IPS-18c (cell line): Measurements from ENCODE around the gene FZD10.

Source experiments
- H3K4me3 ChIP-seq: 2 replicates; pipeline ENCODE4 v1.7.0; 2013; ENCODE audit warnings: low read depth, mild to moderate bottlenecking, low read length, moderate library complexity; ENCODE audit not compliant: insufficient read depth
- H3K9me3 ChIP-seq: one replicate; pipeline ENCODE4 v1.6.1; 2013; ENCODE audit warnings: mild to moderate bottlenecking, low read length, moderate library complexity; ENCODE audit not compliant: control insufficient read depth, insufficient read depth

FZD10 gene

DNA sequence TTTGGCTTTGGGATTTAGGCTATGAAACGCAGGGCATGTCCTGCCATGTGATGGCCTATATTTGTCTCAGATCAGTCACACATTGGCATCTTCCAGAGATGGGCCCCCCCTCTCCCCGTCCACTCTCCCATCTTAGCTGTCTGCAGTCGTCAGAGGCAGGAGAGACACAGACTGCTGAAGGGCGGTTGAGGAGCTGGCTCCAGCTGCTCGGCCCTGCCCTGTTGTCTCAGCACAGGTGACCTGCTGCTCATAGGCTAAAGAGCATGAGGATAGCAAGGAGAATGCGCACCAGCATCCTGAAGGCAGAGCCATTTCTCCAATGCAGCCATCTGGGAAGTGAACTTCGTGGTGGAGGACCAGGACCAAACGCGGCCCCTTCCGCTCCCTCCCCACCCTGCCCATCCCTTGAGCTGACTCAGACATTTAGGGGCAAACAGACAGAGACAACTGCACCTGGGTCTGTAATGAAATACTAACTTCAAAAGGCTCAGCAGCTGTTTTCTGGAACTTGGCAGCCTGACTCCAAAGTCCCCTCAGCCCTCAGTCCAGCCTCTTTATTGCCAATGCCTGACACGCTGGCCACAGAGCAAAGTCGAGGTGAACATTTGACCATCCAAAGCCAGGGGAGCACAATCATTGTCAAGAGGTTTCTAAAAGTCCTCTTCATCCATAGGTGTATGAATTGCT is 22.3 kb downstream of the FZD10 start:
- Histone ChIP-seq H3K9me3 (peaks cover 2% of the 10 kb centered on the region), H3K4me3 (no peak overlapping the region)

DNA sequence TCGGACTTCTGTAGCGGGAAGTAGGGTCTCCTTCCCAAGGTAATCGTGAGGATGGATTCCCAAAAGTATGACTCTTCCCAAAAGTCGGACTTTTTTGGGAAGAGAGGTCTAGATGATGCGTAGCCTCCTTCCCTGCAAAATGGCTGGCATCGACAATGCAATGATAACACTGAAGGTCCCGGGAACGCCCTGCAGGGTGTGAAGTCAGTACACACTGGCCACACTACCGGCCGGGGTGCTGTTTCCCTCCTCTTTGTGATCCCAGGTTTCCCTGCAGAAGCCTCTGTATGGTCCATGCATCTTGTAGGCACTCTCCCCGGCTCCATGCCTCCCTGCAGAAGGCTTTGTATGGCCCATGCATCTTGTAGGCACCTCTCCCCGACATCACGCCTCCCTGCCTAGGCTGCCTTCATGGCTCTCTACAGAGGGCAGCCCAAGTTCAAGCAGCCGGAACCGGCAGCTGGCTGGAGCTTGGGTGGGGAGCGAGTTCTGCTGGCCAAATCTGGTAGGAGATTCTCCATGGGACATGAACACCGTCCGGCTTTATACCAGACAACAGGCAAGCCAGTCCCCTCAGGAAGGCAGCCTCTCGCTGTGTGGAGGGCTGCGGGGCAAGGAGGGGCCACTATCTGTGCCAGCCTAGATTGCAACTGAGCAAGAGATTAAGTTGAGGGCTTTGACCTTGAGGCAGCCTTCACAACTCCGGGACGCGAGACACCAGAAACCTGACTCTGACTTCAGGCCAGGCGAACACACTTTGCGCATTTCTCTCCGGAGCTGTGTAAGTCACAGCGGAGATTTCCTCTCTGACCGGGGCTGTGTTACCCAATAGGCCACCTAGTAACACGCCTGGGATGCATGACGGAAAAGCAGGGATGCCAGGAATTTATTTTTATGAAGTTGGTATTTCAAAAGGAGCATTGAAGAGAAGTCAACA is 23.5 kb downstream of the FZD10 start:
- no peak overlapping the region for H3K4me3 ChIP-seq
- peaks cover 2% of the 10 kb centered on the region for H3K9me3 ChIP-seq

DNA sequence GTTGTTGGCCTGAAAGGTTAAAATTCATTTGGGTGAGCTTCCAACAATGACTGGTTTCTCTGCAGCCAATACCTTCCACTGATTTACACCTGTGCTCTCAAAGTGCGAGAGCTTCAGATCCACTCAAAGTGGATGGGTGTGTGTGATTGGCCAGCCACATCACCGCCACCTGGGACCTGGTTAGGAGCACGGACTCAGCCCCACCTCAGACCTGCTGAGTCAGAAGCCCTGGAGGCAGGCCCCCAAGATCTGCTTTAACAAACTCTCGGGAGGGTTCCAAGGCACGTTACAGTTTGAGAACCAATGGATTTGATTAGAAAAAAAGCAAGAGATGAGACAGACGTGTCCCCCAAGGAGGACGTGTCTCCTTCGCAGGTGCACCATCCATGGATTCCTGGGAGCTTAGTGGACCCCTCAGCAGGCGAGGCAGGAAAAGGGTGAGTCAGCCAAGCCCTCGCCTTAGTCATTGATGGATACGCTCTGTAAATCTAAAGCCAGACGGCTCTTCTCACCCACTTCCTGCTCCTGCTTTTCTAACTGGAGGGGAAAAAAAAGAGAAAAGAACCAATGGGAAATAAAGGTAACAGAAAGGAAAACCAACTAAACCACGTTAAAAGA is 24.5 kb downstream of the FZD10 start:
- peaks cover 2% of the 10 kb centered on the region for H3K9me3 ChIP-seq
- H3K4me3 ChIP-seq: no peak overlapping the region

DNA sequence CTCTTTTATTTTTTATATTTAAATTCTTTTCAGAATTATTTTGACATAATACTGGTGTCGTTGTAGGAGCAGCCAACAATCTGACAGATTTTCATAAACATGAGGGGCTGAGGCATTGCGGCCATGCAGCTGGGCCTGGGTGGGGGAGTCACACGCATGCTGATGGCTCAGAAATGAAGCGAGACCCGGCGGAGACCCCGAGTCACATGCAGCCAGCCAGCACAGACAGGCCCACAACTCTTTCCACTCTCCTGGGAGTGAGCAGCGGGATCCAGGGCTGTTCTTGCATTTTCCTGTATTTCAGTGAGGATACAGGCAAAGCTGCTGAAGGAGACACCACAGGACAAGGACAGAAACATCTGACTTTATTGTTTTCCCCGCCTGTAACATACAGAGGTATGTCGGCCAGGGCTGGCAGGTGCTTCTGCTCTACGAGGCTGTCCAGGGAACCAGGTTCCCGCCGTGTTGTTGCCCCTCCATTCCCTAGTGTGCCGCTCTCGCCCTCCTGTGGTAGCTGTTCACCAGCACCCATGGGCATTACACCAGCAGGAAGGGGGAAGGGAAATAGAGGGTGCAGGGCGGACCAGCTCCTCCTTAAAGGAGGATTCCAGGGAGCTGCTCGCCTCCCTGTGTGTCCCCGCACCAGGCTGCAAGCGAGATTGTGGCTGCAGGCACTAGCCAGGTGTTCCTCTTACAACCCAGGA is 30.5 kb downstream of the FZD10 start:
- H3K9me3 ChIP-seq: no peaks in the 10 kb centered on the region
- H3K4me3 ChIP-seq: no peak overlapping the region

DNA sequence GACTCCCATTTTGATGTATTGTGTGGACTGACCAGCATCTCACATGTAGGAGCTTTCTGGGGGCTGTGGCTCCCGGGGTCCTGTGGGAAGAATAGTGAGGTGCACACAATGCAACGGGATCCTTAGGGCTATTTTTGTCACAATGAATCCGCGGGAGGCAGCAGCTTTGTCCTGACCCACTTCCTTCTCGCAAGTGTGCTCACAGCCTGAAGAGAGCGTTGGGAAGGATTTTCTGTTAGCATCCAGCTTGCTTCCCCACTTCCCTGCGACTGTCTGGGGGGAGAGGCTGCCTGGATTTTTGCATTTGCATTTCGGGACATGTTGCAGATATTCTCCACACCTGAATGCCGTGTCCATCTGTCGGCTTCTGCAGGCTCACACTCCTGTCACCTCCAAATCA is 31.9 kb downstream of the FZD10 start:
- Histone ChIP-seq H3K4me3 (no peak overlapping the region), H3K9me3 (no peaks in the 10 kb centered on the region)

DNA sequence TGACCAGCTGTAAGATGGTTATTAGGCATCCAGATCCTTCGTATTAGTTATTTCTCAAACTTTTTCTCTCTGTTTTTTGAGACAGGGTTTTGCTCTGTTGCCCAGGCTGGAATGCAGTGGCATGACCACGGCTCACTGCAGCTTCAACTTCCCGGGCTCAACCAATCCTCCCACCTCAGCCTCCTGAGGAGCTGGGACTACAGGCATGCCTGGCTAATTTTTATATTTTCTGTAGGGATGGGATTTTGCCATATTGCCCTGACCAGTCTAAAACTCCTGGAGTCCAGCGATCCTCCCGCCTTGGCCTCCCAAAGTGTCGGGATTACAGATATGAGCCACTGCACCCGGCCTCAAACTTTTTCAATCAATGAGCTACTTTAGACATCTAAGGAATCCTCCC is 33.1 kb downstream of the FZD10 start:
- no peaks in the 10 kb centered on the region for H3K9me3 ChIP-seq
- H3K4me3 ChIP-seq: no peak overlapping the region

DNA sequence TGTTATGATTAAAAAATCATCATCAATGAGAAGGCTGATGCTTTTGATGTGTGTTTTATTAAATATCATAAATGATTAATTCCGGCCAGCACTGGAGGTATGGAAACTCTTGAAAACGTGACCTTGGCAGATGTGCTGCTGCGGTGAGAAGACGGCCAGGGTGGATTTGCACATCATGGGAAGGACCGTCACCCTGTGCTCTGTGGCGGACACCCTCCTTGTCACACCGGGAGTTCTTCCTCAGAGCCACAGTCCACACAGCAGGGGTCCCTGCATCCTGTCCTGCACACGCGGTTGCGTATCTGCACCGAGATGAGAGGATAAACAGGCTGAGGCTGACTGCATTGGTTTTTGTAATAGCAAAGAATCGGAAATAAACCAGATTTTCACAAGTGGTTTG is 33.5 kb downstream of the FZD10 start:
- Histone ChIP-seq H3K9me3 (no peaks in the 10 kb centered on the region), H3K4me3 (no peak overlapping the region)

DNA sequence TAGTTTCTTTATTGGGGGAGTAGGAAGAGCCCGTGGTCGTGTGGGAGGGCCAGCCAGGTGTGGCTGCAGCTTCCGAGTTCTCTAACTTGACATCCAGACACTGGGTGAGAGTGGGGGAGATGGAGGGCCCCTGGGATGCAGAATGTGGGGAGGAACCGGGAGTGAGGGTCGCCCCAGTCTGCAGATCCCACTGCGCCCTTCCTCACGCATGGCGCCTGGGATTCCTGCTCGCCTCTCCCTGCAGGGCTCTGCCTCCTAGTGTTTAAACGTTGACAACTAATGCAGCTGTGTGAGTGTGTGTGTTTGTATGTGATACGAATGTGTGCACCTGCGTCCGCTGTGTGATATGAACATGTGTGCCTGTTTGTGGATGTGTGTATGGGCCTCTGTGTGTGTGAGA is 34.6 kb downstream of the FZD10 start:
- Histone ChIP-seq H3K4me3 (no peak overlapping the region), H3K9me3 (no peaks in the 10 kb centered on the region)

DNA sequence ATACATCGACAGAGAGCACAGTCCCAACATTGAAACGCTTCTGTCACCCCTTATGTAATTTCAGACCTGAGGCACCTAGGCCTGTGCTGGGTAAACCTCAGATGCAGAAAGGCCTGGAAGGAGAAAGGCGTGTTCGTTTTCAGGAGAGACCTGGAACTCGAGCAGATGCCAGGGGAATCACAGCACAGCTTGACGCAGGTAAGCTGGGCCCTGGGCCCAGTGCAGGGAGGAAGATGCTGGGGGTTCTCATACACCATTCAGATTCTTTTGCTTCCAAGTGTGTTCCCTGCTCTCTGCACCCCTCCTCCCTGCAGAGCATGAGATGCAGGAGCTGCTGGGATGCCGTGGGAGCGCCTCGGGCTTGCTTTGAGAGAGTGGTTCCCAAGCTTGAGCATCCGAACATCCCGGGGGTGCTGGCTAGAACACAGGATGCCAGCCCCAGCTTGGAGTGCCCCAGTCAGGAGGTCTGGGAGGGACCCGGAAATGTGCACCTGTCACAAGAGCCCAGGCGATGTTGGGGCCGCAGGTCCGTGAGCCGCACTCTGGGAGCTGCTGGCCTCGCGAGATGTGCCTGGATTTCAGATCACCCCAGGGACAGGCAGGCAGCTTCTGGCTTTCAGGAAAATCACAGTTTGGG is 35.9 kb downstream of the FZD10 start:
- Histone ChIP-seq H3K9me3 (no peaks in the 10 kb centered on the region), H3K4me3 (no peak overlapping the region)

DNA sequence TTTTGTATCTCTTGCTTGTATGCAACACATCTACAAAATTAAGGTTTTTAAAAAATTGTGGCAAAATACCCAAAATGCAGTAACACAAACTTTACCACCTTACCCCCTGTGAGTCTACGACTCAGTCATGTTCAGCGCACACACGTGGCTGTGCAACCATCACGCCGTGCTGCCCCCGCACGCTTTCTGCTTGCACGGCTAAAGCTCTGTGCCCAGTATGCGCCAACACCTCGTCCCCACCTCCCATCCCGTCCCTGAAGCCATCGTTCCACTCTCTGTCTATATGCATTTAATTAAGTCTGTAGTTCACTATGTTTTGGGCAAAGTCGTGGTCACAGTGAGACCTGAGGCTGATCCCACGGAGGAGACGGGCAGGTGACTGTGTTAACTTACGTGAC is 36.4 kb downstream of the FZD10 start:
- Histone ChIP-seq H3K9me3 (no peaks in the 10 kb centered on the region), H3K4me3 (no peak overlapping the region)

DNA sequence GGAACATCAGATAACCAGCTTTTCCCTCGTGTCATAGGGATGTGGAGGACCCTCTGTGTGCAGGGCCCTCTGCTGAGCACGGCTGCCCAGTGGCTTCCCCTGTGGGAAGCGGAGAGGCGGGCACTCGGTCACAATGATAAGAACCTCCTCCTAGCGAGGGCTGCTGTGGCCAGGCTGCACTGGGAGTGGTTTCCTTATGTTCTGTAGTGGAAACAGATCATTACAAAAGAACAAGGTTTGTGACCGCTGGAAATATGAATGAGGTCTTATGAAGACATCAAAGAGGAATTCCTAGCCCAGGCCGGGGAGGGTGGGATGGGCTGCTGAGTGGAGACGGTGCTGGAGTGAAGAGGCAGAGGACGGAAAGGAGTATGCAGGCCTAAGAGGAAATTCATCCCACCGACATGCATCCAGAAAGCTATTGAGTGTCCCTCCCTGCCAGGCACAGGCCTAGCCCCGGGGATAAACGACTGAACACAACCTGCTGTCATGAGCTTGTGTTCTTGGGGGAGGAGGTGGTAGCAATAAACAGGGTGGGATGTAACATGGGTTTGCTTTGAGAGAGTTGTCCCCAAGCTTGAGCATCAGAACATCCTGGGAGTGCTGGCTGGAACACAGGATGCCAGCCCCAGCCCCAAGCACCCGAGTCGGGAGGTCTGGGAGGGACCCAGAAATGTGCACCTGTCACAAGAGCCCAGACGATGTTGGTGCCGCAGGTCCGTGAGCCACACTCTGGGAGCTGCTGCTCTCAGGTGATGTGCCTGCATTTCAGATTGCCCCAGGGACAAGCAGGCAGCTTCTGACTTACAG is 37.5 kb downstream of the FZD10 start:
- H3K9me3 ChIP-seq: no peaks in the 10 kb centered on the region
- H3K4me3 ChIP-seq: no peak overlapping the region

DNA sequence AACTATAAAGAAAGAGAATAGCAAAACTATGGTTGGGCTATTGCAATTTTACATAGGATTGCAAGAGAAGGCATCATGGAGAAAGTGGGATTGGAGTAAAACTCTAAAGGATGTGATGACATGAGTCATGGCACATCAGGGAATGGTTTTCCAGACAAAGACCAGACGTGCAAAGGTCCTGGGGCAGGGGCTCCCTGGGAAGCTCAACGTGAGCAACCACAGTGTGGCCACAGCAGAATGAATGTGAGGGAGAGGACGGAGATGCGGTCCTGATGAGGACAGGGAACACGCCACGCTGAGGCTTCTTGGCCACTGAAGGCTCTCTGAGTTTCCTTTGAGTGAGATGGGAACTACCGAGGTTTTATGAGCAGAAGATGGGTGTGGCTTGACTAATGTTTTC is 38.2 kb downstream of the FZD10 start:
- no peak overlapping the region for H3K4me3 ChIP-seq
- no peaks in the 10 kb centered on the region for H3K9me3 ChIP-seq

DNA sequence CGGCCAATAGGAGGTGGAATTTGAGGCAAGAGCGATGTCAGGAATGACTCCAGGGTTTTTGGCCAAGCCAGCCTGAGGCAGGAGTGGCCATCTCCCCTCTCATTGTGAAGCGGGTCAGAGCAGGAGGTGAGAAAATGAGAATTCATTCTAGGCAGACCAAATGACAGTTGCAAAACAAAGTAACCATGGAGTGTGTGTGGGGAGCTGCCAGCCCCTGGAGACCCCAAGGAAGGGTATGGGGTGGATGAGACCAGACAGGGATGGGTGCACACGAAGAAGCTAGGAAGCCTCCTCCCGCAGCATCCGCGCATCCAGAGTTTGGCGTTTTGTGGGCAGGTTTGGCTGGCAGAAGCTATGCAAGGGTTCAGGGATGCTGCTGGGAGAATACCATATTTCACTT is 38.8 kb downstream of the FZD10 start:
- Histone ChIP-seq H3K4me3 (no peak overlapping the region), H3K9me3 (no peaks in the 10 kb centered on the region)

DNA sequence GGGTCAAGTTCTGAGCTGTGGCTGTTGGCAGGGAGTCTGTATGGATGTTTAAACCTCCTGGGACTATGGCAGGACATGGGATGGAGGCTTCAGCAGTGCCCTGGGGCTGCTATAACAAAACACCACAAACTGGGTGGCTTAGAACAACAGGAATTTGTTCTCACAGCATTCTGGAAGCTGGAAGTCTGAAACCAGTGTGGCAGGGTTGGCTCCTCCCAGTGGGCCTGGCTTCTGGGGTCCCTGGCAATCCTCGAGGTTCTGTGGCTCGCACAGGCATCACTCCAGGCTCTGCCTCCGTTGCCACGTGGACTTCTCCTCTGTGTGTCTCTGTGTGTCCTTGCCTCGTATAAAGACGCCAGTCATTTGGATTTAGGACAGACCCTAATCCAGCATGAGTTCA is 39.9 kb downstream of the FZD10 start:
- Histone ChIP-seq H3K4me3 (no peak overlapping the region), H3K9me3 (no peaks in the 10 kb centered on the region)

DNA sequence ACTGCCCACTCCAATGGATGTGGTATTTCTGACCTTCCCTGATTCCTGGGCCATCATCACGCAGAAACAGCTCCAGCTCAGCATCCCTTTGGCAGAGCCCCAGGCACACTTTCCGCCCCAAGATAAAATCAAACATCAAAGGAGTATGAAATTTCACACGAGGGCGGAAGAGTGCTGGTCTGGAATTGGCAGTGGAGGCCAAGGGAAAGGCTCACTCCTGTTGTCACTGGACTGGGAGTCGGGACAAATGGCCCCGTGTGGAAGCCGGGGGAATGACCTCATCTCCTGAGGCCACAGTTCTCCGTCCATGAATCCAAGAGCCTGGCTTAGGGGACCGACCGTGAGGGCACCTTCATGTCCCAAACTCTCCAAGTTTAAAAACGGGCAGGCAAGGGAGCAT is 40.9 kb downstream of the FZD10 start:
- no peaks in the 10 kb centered on the region for H3K9me3 ChIP-seq
- H3K4me3 ChIP-seq: no peak overlapping the region

DNA sequence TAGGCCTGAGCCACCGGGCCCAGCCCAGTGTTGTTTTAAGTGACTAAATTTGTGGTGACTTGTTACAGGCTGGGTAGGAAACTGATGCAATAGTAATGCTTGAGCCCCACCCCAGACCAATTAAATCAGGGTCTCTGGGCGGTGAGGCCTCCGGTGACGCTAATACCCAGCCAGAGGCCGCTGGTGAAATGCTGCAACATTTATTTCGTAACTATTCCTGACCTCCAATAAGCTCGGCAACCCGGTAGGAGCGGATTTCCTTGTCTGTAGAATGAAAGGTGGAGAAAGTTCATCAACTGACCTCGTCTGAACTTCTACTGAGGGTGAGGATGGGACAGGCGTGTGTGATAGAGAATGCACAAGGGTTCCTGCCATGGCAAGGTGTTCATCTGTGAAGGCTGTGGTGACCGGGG is 42.3 kb downstream of the FZD10 start:
- Histone ChIP-seq H3K9me3 (no peaks in the 10 kb centered on the region), H3K4me3 (no peak overlapping the region)
